Choroid plexus epithelial cell (primary cell): ENCODE measurements around the gene TBXAS1.

Experiments used
- DNase-seq: peaks from one replicate; pipeline ENCODE4 v3.0.0-alpha.2; 2010; ENCODE audit warnings: low read depth
- H3K4me3 ChIP-seq: 2 replicates; pipeline ENCODE4 v1.5.1; 2011; ENCODE audit warnings: low read depth, mild to moderate bottlenecking, control low read depth, low read length, moderate library complexity
- CTCF ChIP-seq: conservative IDR thresholded peaks from 2 replicates; pipeline ENCODE4 v1.5.1; 2011; ENCODE audit warnings: low read depth, mild to moderate bottlenecking, control low read depth, inconsistent platforms, low read length, moderate library complexity

Gene TBXAS1

DNA sequence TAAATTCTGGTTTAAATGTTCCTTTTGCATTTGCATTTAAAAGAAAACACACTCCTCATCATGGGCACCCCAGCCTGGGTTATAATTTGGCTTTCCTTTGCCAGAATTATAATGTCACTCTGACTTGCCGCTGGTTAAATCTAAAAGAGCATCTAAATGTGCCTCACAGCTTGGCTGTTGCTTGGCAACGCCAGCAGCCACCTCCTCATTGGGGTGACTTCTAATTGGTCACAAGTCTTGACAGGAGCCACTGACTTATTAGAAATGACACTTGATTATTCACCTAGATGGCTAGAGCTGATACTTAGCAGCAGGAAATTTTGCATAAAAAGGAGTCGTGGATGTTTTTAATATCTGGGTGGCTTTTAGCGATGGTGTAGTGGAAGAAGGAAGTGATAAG lies 114.3 kb downstream of the TBXAS1 start:
- no peak overlapping the region for H3K4me3 ChIP-seq
- TF ChIP-seq CTCF = no peak
- no peak for DNase-seq

GRCh38 chr7:139944248-139944647 lies 115.2 kb downstream of the TBXAS1 start:
- no peak for DNase-seq
- TF ChIP-seq CTCF = no peak
- H3K4me3 ChIP-seq = no peak overlapping the region

DNA sequence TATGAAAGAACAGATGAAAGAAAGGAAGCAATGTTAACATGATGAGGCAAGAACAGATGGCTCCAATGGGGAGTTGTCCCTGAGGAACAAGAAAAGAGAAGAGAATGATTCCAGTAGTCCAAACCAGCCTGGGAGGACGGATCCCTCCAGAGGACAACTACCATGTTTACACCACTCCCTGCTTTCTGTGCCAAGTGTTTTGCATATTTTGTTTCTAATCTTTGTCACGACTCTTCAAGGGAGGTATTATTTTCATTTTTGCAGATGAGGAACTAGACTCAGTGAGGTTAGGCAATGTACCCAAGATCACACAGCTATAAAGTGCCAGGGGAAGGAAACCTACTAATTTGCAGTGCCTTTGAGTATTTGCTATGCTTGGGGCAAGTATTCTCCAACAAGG lies 117.5 kb downstream of the TBXAS1 start:
- H3K4me3 ChIP-seq = no peak overlapping the region
- no peak for DNase-seq
- no peak for TF ChIP-seq CTCF

- no peak for DNase-seq
- H3K4me3 ChIP-seq = no peak overlapping the region
- TF ChIP-seq CTCF = no peak
Observed at GRCh38 chr7:139947021-139947420, 118.0 kb downstream of the TBXAS1 start.

DNA sequence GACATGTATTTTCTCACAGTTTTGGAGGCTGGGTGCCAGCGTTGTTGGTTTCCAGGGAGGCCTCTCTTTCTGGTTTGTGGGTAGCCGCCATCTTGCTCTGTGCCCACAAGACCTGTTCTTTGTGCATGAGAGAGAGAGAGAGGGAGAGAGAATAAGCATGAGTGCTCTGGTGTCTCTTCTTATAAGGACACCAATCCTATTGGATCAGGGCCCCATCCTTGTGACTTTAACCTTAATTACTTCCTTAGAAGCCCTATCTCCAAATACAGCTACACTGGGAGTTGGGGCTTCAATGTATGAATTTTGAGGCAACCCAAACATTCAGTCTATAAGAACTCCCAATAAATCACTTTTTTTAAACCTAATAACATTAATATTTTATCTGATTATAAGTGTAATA lies 119.1 kb downstream of the TBXAS1 start:
- no peak for TF ChIP-seq CTCF
- no peak overlapping the region for H3K4me3 ChIP-seq
- no peak for DNase-seq

- H3K4me3 ChIP-seq = no peak overlapping the region
- no peak for DNase-seq
- TF ChIP-seq CTCF = no peak
Observed at GRCh38 chr7:139948587-139949335, 119.7 kb downstream of the TBXAS1 start.

- no peak overlapping the region for H3K4me3 ChIP-seq
- no peak for DNase-seq
- TF ChIP-seq CTCF = no peak
Observed at GRCh38 chr7:139949629-139950028, 120.6 kb downstream of the TBXAS1 start.
